Liver (tissue), 9 donors: ENCODE results near the gene DRC1. TPM values are rescaled to one million over a fixed set of nuclear protein-coding genes. Genes with fewer than 3 reads are reported as not detected.

ENCODE experiments used
- DNase-seq: peaks from one replicate; pipeline ENCODE4 v3.0.0-alpha.2; 2017; ENCODE audit warnings: low spot score
- H3K27ac ChIP-seq, 2 donors: one replicate each; pipeline ENCODE4 v1.7.0; 2013; ENCODE audit warnings: inconsistent platforms in 2 of 2, low read length in 2 of 2, control low read depth in 1 of 2, low read depth in 1 of 2, mild to moderate bottlenecking in 1 of 2
- H3K27me3 ChIP-seq, 4 donors: one replicate each; pipeline versions ENCODE4 v1.6.1 to v1.7.0; 2013; ENCODE audit warnings: low read length in 3 of 4, inconsistent platforms in 1 of 4, mild to moderate bottlenecking in 1 of 4, moderate library complexity in 1 of 4; ENCODE audit not compliant: control insufficient read depth in 4 of 4, insufficient read depth in 4 of 4
- H3K36me3 ChIP-seq, 4 donors: one replicate each; pipeline versions ENCODE4 v1.6.1 to v1.7.0; 2013; ENCODE audit warnings: low read length in 3 of 4, mild to moderate bottlenecking in 3 of 4, low read depth in 1 of 4, moderate library complexity in 1 of 4; ENCODE audit not compliant: control insufficient read depth in 4 of 4, insufficient read depth in 3 of 4
- H3K4me1 ChIP-seq, 4 donors: one replicate each; pipeline versions ENCODE4 v1.6.1 to v1.7.0; 2013; ENCODE audit warnings: low read length in 3 of 4, mild to moderate bottlenecking in 3 of 4, moderate library complexity in 1 of 4; ENCODE audit not compliant: control insufficient read depth in 4 of 4, insufficient read depth in 4 of 4
- H3K4me3 ChIP-seq, 3 donors: one replicate each; pipeline versions ENCODE4 v1.6.1 to v1.7.0; 2013; ENCODE audit warnings: low read length in 3 of 3, control low read depth in 1 of 3, low read depth in 1 of 3, mild to moderate bottlenecking in 1 of 3
- H3K9ac ChIP-seq, 2 donors: one replicate each; pipeline ENCODE4 v1.7.0; 2013; ENCODE audit warnings: low read length in 2 of 2, mild to moderate bottlenecking in 2 of 2, moderate library complexity in 2 of 2, control low read depth in 1 of 2, low read depth in 1 of 2
- H3K9me3 ChIP-seq, 4 donors: one replicate each; pipeline versions ENCODE4 v1.6.1 to v1.7.0; 2013; ENCODE audit warnings: low read length in 3 of 4; ENCODE audit not compliant: control insufficient read depth in 4 of 4
- ATF3 ChIP-seq: IDR thresholded peaks from 2 replicates; pipeline ENCODE4 v1.6.1; 2016; ENCODE audit warnings: antibody characterized with exemption
- CTCF ChIP-seq: fragments of 150-350 bp; IDR thresholded peaks from 2 replicates; pipeline ENCODE4 v1.5.1; 2017; ENCODE audit warnings: improper control_type of control experiment, low read depth, low read length; ENCODE audit not compliant: missing input control
- EGR1 ChIP-seq, 2 donors: IDR thresholded peaks; 2 replicates each; pipeline ENCODE4 v1.6.1; 2016 to 2018; ENCODE audit warnings: antibody characterized with exemption in 2 of 2, low read depth in 2 of 2
- FOXA1 ChIP-seq: IDR thresholded peaks from 2 replicates; pipeline ENCODE4 v1.6.1; 2016; ENCODE audit warnings: antibody characterized with exemption
- FOXA2 ChIP-seq: IDR thresholded peaks from 2 replicates; pipeline ENCODE4 v1.6.1; 2016; ENCODE audit warnings: antibody characterized with exemption
- GABPA ChIP-seq, 2 donors: IDR thresholded peaks in 1 of 2; conservative IDR thresholded peaks in 1 of 2; 2 replicates each; pipeline ENCODE4 v1.6.1; 2016; ENCODE audit warnings: antibody characterized with exemption in 2 of 2, mild to moderate bottlenecking in 1 of 2, moderate library complexity in 1 of 2
- HNF4A ChIP-seq, 2 donors: conservative IDR thresholded peaks; 2 replicates each; pipeline ENCODE4 v1.6.1; 2016; ENCODE audit warnings: antibody characterized with exemption in 2 of 2, mild to moderate bottlenecking in 2 of 2
- HNF4G ChIP-seq: IDR thresholded peaks from 2 replicates; pipeline ENCODE4 v1.6.1; 2016; ENCODE audit warnings: antibody characterized with exemption
- JUND ChIP-seq, 2 donors: IDR thresholded peaks; 2 replicates each; pipeline ENCODE4 v1.6.1; 2016; ENCODE audit warnings: antibody characterized with exemption in 2 of 2
- NR2F2 ChIP-seq: IDR thresholded peaks from 2 replicates; pipeline ENCODE4 v1.6.1; 2016; ENCODE audit warnings: antibody characterized with exemption
- RAD21 ChIP-seq, 2 donors: IDR thresholded peaks; 2 replicates each; pipeline ENCODE4 v1.6.1; 2016; ENCODE audit warnings: antibody characterized with exemption in 2 of 2, mild to moderate bottlenecking in 2 of 2
- REST ChIP-seq: IDR thresholded peaks from 2 replicates; pipeline ENCODE4 v1.6.1; 2016; ENCODE audit warnings: antibody characterized with exemption, mild to moderate bottlenecking
- RXRA ChIP-seq, 2 donors: IDR thresholded peaks; 2 replicates each; pipeline ENCODE4 v1.6.1; 2017 to 2018; ENCODE audit warnings: antibody characterized with exemption in 2 of 2, mild to moderate bottlenecking in 1 of 2
- SP1 ChIP-seq: IDR thresholded peaks from 2 replicates; pipeline ENCODE4 v1.6.1; 2018; ENCODE audit warnings: antibody characterized with exemption, mild to moderate bottlenecking
- TAF1 ChIP-seq: conservative IDR thresholded peaks from 2 replicates; pipeline ENCODE4 v1.6.1; 2016; ENCODE audit warnings: antibody characterized with exemption, mild to moderate bottlenecking
- YY1 ChIP-seq: IDR thresholded peaks from 2 replicates; pipeline ENCODE4 v1.6.1; 2016; ENCODE audit warnings: antibody characterized with exemption, mild to moderate bottlenecking
- ZBTB33 ChIP-seq: IDR thresholded peaks from 2 replicates; pipeline ENCODE4 v1.6.1; 2016; ENCODE audit warnings: antibody characterized with exemption
- WGBS: extraction: QIAGEN DNeasy Blood & Tissue Kit; methylation state at CpG from one replicate; pipeline ENCODE4 v1.1.7; 2013; 5-methylcytosine and 5-hydroxymethylcytosine counted together
- polyA plus RNA-seq, 2 donors: library from polyadenylated mRNA; stranded (reverse) in 1 of 2; unstranded in 1 of 2; fragments of 200-250 nt in 1 of 2; fragments of >200 nt in 1 of 2; fragmentation: Nextera tagmentation in 1 of 2; extraction: Ambion mirVana in 1 of 2; gene quantifications; one replicate each; pipeline versions ENCODE4 v1.2.1 to v1.2.3, GENCODE V29; 2013 to 2015
- total RNA-seq, 2 donors: library from RNA; depleted of rRNA; stranded (reverse); fragments of >200 nt; gene quantifications; one replicate each; pipeline ENCODE4 v1.2.3, GENCODE V29; 2014
- TF ChIP-seq, protein P1 (sequence below): IDR thresholded peaks from 2 replicates; pipeline ENCODE4 v1.6.1; 2016; ENCODE audit warnings: antibody characterized with exemption
- donor health status: healthy.
- donor health status: healthy.
- donor health status: healthy.
- donor health status: healthy.
- donor health status: healthy.

Gene DRC1
- total and polyA plus RNA-seq, 4 donors: 0.28 TPM; not detected in 3

DNA sequence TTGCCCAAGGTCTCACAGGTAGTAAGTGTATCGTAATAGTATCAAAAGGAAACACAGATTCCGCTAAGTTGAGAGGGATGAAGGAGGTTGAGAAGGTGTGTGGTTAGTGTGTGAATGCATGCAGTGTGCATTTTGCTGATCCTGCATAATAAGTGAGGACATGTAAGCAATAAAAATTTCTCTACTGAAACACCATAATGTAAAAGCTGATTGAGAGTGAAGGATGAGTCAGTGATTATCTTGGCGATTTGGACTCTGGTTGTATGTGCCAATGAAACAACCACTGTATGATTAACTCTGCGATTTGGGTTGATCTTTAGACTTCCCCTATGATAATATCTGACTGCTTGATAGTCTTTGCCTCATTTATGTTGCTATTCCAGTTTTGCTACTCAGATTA, 38.4 kb upstream of the DRC1 start:
- peaks cover 0 to 10% (median 3%) of the 10 kb centered on the region in 4 donors for H3K4me1 ChIP-seq
- H3K4me3 ChIP-seq: no peak overlapping the region
- TF ChIP-seq ATF3 (no peak), YY1 (peak; percentile 16), RAD21 (IDR thresholded peaks at IDR 0.05) (peak in 1 of 2 donors; percentile 22), GABPA (IDR thresholded peaks at IDR 0.05 in 1 of 2, conservative IDR thresholded peaks at IDR 0.05 in 1 of 2) (no peak), FOXA2 (peak; percentile 5), TAF1 (no peak), RXRA (IDR thresholded peaks at IDR 0.05) (peak; percentile 15 to 58), FOXA1 (peak; percentile 14), REST (peak; percentile 19), ZBTB33 (peak; percentile 32), HNF4A (conservative IDR thresholded peaks at IDR 0.05) (peak; percentile 84 to 93), CTCF (no peak), HNF4G (peak; percentile 51), NR2F2 (no peak), JUND (IDR thresholded peaks at IDR 0.05) (peak; percentile 64 to 91), EGR1 (IDR thresholded peaks at IDR 0.05; ENCODE audit: low read depth in 2 of 2) (no peak), SP1 (peak; percentile 55)
- TF ChIP-seq, protein P1, sequence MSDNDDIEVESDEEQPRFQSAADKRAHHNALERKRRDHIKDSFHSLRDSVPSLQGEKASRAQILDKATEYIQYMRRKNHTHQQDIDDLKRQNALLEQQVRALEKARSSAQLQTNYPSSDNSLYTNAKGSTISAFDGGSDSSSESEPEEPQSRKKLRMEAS: peak; percentile 46
- H3K27me3 ChIP-seq: no peaks in the 10 kb centered on the region
- peak overlapping the region in 1 of 2 donors; percentile 14 for H3K27ac ChIP-seq
- DNase-seq: no peak
- H3K9ac ChIP-seq: no peak overlapping the region
- no peaks in the 10 kb centered on the region for H3K9me3 ChIP-seq
- peaks cover 2 to 16% (median 14%) of the 10 kb centered on the region in 4 donors for H3K36me3 ChIP-seq
- WGBS: 60% methylated on average over 4 of the region's 4 CpGs
